Measurements from ENCODE around the gene DENND1A.

The DENND1A gene

GRCh38 chr9:123527981-123528380 is 401.9 kb downstream of the DENND1A start:
- DNase-seq (ENCODE audit: low read depth), result no peak

DNA sequence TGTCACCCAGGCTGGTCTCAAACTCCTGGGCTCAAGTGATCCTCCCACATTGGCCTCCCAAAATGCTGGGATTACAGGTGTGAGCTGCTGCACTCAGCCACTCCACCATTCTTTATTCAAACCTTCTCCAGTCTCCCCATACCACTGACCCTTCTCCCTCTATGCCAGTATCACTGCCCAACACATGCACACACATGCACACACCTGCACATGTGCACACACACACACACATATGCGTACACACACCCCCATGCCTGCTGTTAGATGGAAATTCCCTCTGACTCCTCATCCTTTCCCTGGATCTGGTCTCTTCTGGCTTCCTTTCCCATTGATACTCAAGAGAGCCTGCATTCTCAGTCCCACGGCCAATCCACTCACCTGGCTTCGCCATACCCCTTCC is 404.0 kb downstream of the DENND1A start:
- no peak for DNase-seq (ENCODE audit: low read depth)

DNA sequence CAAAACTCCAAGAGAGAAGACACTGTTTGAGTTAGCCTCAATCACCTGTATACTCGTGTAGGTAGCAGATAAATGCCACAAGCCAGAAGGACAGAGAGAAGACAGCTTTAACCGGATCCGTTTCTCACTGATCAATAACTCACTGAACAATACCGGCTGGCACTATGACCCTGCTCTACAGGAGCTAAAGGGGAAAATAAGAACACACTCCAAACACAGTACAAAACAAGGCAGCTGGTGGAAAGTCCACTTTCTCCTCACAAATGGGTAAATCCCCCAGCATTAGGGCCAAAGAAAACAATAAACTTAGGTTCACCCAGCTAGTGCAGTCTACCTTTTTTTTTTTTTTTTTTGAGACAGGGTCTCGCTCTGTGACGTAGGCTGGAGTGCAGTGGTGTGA is 404.5 kb downstream of the DENND1A start:
- no peak for DNase-seq (ENCODE audit: low read depth)

- DNase-seq (ENCODE audit: low read depth), result no peak
Observed at GRCh38 chr9:123524866-123525265, 405.1 kb downstream of the DENND1A start.

DNA sequence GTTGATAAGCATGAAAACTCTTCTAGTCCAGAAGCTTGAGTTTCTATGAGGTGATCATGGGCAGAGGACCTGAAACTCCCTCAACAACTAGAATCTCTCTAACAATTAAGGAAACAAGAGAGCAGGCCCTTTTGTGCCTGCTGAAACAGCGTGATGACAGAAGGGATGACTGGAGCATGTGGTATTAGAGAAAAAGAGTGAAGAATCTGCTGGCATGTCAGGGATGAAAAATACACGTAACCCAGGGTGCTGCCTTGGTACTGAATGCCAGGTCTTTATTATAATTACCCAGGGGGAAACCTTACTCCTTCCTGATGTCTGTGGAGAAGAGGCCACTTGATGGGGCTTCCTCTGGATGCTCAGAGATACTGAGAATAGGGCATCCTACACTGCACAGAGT is 406.1 kb downstream of the DENND1A start:
- no peak for DNase-seq (ENCODE audit: low read depth)

- no peak for DNase-seq (ENCODE audit: low read depth)
Observed at GRCh38 chr9:123523001-123523400, 406.9 kb downstream of the DENND1A start.

DNA sequence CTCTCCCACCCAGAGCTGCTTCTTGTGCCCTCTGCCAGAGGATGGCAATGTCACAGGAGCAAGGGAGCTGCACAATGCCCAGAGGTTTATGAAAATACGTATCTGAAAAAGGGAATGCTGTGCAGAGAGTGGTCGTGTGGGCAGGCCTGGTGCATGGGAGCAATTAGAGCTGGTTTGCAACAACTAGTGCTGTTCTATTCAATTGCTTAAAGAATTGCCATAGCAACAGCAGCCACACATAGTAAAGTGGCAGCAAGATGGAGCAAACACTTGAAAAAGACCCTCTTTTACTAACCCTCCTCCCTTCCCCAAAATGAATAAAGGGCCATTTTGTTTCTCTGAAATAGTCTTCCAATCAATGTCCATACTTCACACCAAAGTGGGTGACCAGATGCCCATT is 407.7 kb downstream of the DENND1A start:
- DNase-seq (ENCODE audit: low read depth), result no peak

DNA sequence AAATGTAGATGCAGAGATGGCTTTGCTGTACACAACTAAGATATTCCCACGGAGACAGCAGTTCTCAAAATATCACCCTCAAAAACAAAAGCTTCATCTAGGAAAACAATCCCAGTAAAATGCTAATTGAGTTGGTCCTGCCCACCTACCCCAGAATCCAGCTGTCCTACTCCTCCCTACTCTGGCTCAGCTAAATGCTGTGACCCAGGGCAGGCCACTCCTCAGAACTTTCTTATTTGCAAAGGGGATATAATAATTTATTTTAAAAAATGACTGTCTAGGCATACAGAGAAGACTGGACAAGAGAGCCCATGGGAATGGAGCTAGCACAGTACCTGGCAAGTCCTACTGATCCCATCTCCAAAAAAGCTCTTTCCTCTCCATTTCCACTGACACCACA is 411.6 kb downstream of the DENND1A start:
- no peak for DNase-seq (ENCODE audit: low read depth)

DNA sequence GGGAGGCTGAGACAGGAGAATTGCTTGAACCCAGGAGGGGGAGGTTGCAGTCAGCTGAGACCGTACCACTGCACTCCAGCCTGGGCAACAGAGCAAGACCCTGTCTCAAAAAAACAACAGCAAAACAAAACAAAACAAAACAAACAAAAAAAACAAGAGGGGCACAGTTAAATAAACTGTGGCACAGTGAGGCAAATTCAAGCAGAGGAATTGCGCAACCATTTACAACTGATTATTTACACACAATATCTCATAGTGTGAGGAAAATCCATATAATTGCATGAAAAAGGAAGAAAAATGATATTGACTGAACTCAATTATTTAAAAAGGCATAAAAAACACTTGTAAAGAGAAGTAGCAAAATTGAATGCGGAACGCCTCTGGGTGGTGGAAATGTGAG is 412.4 kb downstream of the DENND1A start:
- DNase-seq (ENCODE audit: low read depth), result no peak

- no peak for DNase-seq (ENCODE audit: low read depth)
Observed at GRCh38 chr9:123514766-123515165, 415.2 kb downstream of the DENND1A start.

DNA sequence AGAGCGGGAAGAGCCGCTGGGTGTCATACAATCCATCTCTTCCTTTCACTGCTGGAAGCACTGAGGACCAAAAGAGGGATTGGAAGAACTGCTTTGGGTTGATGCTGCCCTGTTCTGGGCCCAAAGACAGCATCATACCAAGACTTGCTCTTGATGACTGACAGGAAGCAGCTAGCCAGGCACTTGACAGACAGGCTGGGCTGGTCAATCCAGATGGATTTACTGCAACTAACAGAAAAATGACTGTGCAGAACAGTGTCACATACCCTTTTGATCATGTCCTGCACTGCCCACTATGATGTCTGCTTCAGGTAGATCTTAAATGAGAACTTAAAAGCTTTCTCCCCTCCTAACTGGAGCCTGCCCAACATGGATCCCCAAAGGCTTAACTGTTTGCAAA is 416.4 kb downstream of the DENND1A start:
- no peak for DNase-seq (ENCODE audit: low read depth)

- no peak for DNase-seq (ENCODE audit: low read depth)
Observed at GRCh38 chr9:123511326-123512277, 418.3 kb downstream of the DENND1A start.

GRCh38 chr9:123509646-123510045 is 420.3 kb downstream of the DENND1A start:
- no peak for DNase-seq (ENCODE audit: low read depth)

DNA sequence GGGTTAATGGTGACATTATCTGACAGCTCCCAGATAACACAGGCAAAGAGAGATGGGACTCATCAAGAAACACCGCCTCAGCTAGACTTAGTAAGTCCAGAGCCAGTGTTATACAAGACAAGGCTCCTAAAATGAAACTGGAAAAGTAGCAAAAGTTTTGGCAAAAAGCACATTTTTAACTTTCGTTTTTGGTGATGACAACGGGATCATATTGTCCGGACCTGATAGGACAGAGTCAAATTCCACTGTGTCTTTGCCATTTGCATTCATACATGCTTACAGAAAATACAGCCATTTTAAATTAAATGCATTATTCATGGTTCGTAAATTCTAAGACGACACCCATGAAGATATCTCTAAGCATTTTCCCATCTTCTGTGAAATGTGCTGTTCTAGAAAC is 421.9 kb downstream of the DENND1A start:
- no peak for DNase-seq (ENCODE audit: low read depth)

- no peak for DNase-seq (ENCODE audit: low read depth)
Observed at GRCh38 chr9:123505496-123505895, 424.4 kb downstream of the DENND1A start.

- DNase-seq (ENCODE audit: low read depth), result no peak
Observed at GRCh38 chr9:123500336-123500735, 429.6 kb downstream of the DENND1A start.

DNA sequence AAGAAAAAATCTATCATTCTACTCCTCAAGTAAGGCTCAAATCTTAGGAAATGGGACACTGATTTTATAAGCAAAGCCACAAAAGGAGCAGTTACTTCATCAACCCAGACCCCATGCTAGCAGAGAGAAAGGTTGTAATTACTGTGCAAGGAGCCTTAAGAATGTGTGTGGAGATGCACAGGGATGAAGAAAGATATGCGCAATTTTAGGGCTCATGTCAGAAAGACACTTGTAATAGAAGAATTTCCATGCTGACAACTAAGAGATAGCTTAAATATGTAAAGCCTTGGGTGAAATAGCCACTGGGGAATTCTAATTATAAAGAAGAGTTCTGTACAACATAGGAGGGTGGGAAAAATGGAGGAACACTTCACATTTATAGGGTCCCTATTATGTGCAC is 432.1 kb downstream of the DENND1A start:
- DNase-seq (ENCODE audit: low read depth), result no peak

- DNase-seq (ENCODE audit: low read depth), result no peak
Observed at GRCh38 chr9:123495731-123496130, 434.2 kb downstream of the DENND1A start.

DNA sequence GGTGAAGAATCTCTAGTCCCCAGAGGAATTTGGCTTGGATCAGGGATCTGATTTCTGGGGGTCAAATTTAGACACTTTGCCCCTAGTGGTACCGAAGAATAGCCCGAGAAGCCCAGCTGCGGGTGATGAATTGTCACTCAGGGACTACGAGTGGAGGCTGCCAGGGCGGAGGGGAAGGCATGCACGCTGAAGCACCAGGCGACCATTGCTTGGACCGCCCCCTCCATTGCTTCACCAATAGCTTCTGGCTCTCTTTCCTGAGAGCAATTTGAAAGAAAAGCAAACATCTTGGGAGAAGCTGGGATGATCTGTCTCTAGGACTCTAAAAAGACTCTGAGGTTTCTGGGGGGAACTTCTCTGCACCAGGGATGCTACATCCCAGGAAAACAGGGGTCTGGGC is 436.3 kb downstream of the DENND1A start:
- DNase-seq (ENCODE audit: low read depth), result no peak

GRCh38 chr9:123490688-123491087 is 439.2 kb downstream of the DENND1A start:
- no peak for DNase-seq (ENCODE audit: low read depth)

DNA sequence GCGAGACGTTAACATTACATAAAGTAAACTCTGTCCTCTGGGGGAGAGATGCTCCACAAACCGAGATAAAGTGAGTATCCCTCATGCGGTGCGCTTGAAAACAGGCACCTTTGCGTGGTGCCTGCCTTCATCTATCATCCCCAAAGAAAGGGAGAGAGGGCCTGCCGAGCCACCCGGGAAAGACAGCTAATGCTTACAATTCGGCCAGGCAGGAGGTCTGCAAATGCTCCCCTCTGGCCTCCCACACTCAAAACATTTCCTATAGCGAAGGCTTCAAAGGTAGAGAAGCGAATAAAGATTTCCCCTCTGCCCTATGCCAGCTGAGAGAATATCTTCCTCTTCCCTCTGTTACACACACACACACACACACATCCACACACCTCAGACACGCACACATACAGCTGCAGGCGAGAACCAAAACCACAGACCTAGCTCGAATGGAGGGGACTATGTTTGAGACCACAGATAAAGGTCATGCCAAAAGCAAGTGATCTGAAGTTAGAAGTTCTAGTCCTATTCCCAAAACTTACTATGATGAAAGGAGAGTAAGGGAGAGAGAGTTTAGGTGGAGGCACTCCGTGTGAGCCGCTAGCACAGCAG is 441.1 kb downstream of the DENND1A start:
- DNase-seq (ENCODE audit: low read depth), result no peak

- no peak for DNase-seq (ENCODE audit: low read depth)
Observed at GRCh38 chr9:123487944-123488548, 441.9 kb downstream of the DENND1A start.

- DNase-seq (ENCODE audit: low read depth), result no peak
Observed at GRCh38 chr9:123486431-123486830, 443.5 kb downstream of the DENND1A start.
